GM18508 (cell line): ENCODE data around the gene LSM2.

ENCODE experiments used
- ATAC-seq: cut with Tn5 transposase; IDR thresholded peaks from one replicate; pipeline ENCODE4 v1.9.1; 2021; ENCODE audit warnings: moderate number of reproducible peaks; ENCODE audit not compliant: insufficient read depth, unreplicated experiment

The LSM2 gene

GRCh38 chr6:31778999-31779885, 27.5 kb downstream of the LSM2 start:
- no peak for ATAC-seq

- ATAC-seq: no peak
Measured at GRCh38 chr6:31778193-31778592, 28.6 kb downstream of the LSM2 start.

GRCh38 chr6:31777667-31778050, 29.1 kb downstream of the LSM2 start:
- no peak for ATAC-seq

GRCh38 chr6:31776989-31777666, 29.6 kb downstream of the LSM2 start, which contains the start of gene VWA7:
VWA7 (minus strand) TSS chr6:31777328; CDS start chr6:31776779, 549 bp downstream.
- no peak for ATAC-seq

- ATAC-seq: no peak
Measured at GRCh38 chr6:31776485-31776988, 30.2 kb downstream of the LSM2 start.

GRCh38 chr6:31775633-31776484, 30.9 kb downstream of the LSM2 start:
- ATAC-seq: no peak

GRCh38 chr6:31775184-31775583, 31.6 kb downstream of the LSM2 start:
- no peak for ATAC-seq

- ATAC-seq: no peak
Measured at GRCh38 chr6:31771992-31772358, 34.8 kb downstream of the LSM2 start.

GRCh38 chr6:31770860-31771259, 35.9 kb downstream of the LSM2 start:
- ATAC-seq: no peak

GRCh38 chr6:31769684-31770371, 36.9 kb downstream of the LSM2 start:
- no peak for ATAC-seq

- ATAC-seq: no peak
Measured at GRCh38 chr6:31768363-31769257, 38.2 kb downstream of the LSM2 start.

- no peak for ATAC-seq
Measured at GRCh38 chr6:31767096-31767645, 39.6 kb downstream of the LSM2 start.

GRCh38 chr6:31765910-31766794, 40.6 kb downstream of the LSM2 start:
- ATAC-seq: no peak

- ATAC-seq: no peak
Measured at GRCh38 chr6:31765559-31765909, 41.2 kb downstream of the LSM2 start.

GRCh38 chr6:31764198-31764597, 42.6 kb downstream of the LSM2 start:
- no peak for ATAC-seq

GRCh38 chr6:31763619-31763940, 43.2 kb downstream of the LSM2 start:
- ATAC-seq: no peak

GRCh38 chr6:31762878-31763618, 43.7 kb downstream of the LSM2 start:
- ATAC-seq: no peak
